Spleen (tissue), 13 donors: ENCODE results near the gene SLC26A8. TPM values are rescaled to one million over a fixed set of nuclear protein-coding genes. Genes with fewer than 3 reads are reported as not detected.
A peak's percentile ranks its signal among the peaks of the same experiment; 100 is the strongest.

Experiments
- DNase-seq: peaks from one replicate; pipeline ENCODE4 v3.0.0-alpha.2; 2020
- H3K27ac ChIP-seq, 8 donors: fragments of 200-600 bp; sonication (generic) in 7 of 8; 1 replicate in 4 of 8; 2 replicates in 4 of 8; pipeline versions ENCODE4 v1.5.0 to v1.8.0; 2016 to 2021; ENCODE audit warnings: inconsistent platforms in 4 of 8, mild to moderate bottlenecking in 4 of 8, moderate library complexity in 1 of 8
- H3K27me3 ChIP-seq, 7 donors: fragments of 200-600 bp; sonication (generic) in 6 of 7; replicated peaks in 1 of 7; 1 replicate in 4 of 7; 2 replicates in 3 of 7; pipeline versions ENCODE4 v1.5.0 to v1.8.0; 2016 to 2021; ENCODE audit warnings: inconsistent platforms in 3 of 7, mild to moderate bottlenecking in 1 of 7
- H3K36me3 ChIP-seq, 6 donors: fragments of 200-600 bp; sonication (generic) in 5 of 6; 1 replicate in 4 of 6; 2 replicates in 2 of 6; pipeline versions ENCODE4 v1.5.0 to v1.8.0; 2016 to 2021; ENCODE audit warnings: inconsistent platforms in 2 of 6
- H3K4me1 ChIP-seq, 6 donors: fragments of 200-600 bp; sonication (generic) in 5 of 6; 1 replicate in 3 of 6; 2 replicates in 3 of 6; pipeline versions ENCODE4 v1.5.0 to v1.8.0; 2016 to 2021; ENCODE audit warnings: inconsistent platforms in 3 of 6
- H3K4me3 ChIP-seq, 8 donors: fragments of 200-600 bp; sonication (generic) in 7 of 8; 1 replicate in 4 of 8; 2 replicates in 4 of 8; pipeline versions ENCODE4 v1.5.0 to v1.8.0; 2016 to 2021; ENCODE audit warnings: inconsistent platforms in 4 of 8, mild to moderate bottlenecking in 4 of 8, moderate library complexity in 2 of 8
- H3K9me3 ChIP-seq, 8 donors: fragments of 200-600 bp; sonication (generic) in 7 of 8; 1 replicate in 4 of 8; 2 replicates in 4 of 8; pipeline versions ENCODE4 v1.5.0 to v1.8.0; 2016 to 2021; ENCODE audit warnings: inconsistent platforms in 4 of 8
- CTCF ChIP-seq, 11 experiments: fragments of 200-600 bp in 7 of 11; fragments of 450-650 bp in 4 of 11; sonication (generic) in 4 of 11; IDR thresholded peaks in 8 of 11; conservative IDR thresholded peaks in 3 of 11; 1 replicate in 7 of 11; 2 replicates in 4 of 11; pipeline versions ENCODE4 v1.4.0 to v1.8.0; 2016 to 2021; ENCODE audit warnings: antibody characterized with exemption in 11 of 11, inconsistent platforms in 4 of 11, mild to moderate bottlenecking in 1 of 11
- POLR2A ChIP-seq, 3 donors: fragments of 450-650 bp; IDR thresholded peaks; one replicate each; pipeline ENCODE4 v1.5.1; 2017; ENCODE audit warnings: antibody characterized with exemption in 3 of 3, mild to moderate bottlenecking in 1 of 3
- POLR2AphosphoS5 ChIP-seq, 3 donors: sonication (generic); formaldehyde crosslinking; IDR thresholded peaks; one replicate each; pipeline ENCODE4 v1.5.1; 2017; ENCODE audit warnings: antibody characterized with exemption in 3 of 3
- WGBS, 5 donors: extraction: QIAGEN DNeasy Blood & Tissue Kit in 3 of 5; methylation state at CpG; one replicate each; pipeline versions ENCODE4 v1.1.5 to v1.1.7; 2013 to 2018; 5-methylcytosine and 5-hydroxymethylcytosine counted together
- intact Hi-C: fragments of 100-400 bp; cut with DNase I; formaldehyde crosslinking; loops from one replicate; pipeline ENCODE4 v1.15.0; 2023; ENCODE audit warnings: low total_unique reads
- long read RNA-seq, 2 donors: transcript quantifications; one replicate each; lab custom pipeline, GENCODE V29; 2026
- polyA plus RNA-seq, 3 donors: library from polyadenylated mRNA; stranded (reverse); fragments of 200-250 nt; gene quantifications; one replicate each; pipeline ENCODE4 v1.2.1, GENCODE V29; 2013
- total RNA-seq, 7 donors: library from RNA; depleted of rRNA in 3 of 7; stranded (reverse); fragments of >200 nt in 3 of 7; fragmentation: NEBNext Ultra II Directional in 4 of 7; extraction: Animal tissue kit (Norgen Biotek cat#: 25700) in 4 of 7; gene quantifications; one replicate each; pipeline versions ENCODE4 v1.1.0 to v1.2.1, GENCODE V29; 2016 to 2021
- donor health status: healthy with polysubstance abuse.
- donor health status: DM: no; HTN: no; CAD: no; lungs with moderate emphysema.
- donor health status: DM: no; HTN: no; CAD: no.
- donor health status: Bipolar disorder and iron deficiency.
- donor health status: healthy.
- donor health status: DM: no; HTN: no; CAD: no.
- donor health status: DM: yes; HTN: yes; CAD: no.

The SLC26A8 gene, protein sequence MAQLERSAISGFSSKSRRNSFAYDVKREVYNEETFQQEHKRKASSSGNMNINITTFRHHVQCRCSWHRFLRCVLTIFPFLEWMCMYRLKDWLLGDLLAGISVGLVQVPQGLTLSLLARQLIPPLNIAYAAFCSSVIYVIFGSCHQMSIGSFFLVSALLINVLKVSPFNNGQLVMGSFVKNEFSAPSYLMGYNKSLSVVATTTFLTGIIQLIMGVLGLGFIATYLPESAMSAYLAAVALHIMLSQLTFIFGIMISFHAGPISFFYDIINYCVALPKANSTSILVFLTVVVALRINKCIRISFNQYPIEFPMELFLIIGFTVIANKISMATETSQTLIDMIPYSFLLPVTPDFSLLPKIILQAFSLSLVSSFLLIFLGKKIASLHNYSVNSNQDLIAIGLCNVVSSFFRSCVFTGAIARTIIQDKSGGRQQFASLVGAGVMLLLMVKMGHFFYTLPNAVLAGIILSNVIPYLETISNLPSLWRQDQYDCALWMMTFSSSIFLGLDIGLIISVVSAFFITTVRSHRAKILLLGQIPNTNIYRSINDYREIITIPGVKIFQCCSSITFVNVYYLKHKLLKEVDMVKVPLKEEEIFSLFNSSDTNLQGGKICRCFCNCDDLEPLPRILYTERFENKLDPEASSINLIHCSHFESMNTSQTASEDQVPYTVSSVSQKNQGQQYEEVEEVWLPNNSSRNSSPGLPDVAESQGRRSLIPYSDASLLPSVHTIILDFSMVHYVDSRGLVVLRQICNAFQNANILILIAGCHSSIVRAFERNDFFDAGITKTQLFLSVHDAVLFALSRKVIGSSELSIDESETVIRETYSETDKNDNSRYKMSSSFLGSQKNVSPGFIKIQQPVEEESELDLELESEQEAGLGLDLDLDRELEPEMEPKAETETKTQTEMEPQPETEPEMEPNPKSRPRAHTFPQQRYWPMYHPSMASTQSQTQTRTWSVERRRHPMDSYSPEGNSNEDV
- 1 to 10 TPM; 1.8 to 7.8 (median 3.6) TPM for total RNA-seq
- under 1 TPM; 0.11 to 0.28 (median 0.13) TPM for polyA plus RNA-seq
- long read RNA-seq, donor 1, result 0 reads
- long read RNA-seq, donor 2, result 0 reads

DNA sequence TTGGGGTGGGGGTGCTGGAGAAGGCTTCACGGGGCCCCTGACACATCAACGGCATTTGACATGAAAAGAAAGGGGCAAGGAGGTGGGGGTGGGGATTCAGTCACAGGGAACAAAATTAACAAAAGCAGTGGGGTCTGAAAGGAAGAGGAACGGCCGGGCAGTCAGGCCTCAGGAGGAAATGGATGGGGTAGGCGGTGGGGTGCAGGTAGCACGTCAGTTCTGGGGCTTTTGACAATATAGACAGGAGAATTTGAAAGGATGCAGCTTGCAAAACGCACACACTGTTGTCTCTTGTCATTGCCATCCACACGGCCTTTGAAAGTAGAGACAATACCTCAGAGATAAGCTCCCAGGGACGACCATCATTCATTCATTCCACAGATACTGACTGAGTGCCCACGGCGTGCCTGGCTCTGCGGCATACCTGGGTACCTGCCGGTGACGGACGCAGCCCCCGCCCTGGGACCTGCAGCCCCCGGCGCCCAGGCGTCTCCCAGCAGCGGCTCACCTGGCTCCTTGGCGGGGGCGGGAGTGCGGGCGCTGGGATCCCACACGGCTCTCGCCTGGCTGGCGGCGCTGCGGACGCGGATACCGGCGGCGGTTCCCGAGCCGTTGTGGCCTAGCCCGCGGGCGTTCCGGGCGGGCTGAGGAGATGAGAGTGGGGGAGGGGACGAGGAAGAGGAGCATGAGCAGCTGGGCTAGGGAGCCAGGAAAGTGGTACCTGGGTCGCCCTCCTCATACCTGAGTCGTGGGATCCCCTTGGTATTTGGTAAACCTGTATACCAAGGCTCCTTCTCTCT lies at the start of gene SLC26A8:
Gene SLC26A8, minus strand, starts transcription at position 646 of the 800 bp plus-strand sequence. CDS start 4,934 bp downstream, outside the sequence.
- TF ChIP-seq POLR2A (IDR thresholded peaks at IDR 0.05), result no peak
- no peak for TF ChIP-seq CTCF (IDR thresholded peaks at IDR 0.05 in 8 of 11, conservative IDR thresholded peaks at IDR 0.05 in 3 of 11)
- TF ChIP-seq POLR2AphosphoS5 (IDR thresholded peaks at IDR 0.05), result no peak
- peak within 1 kb of the TSS in 5 of 8 donors; percentile 2 to 56 (median 19) for H3K4me3 ChIP-seq
- WGBS, 5 donors, result 11 to 26% (median 13%) methylated on average over 21 to 44 of the region's 44 CpGs
- peak within 1 kb of the TSS in 6 of 8 donors; percentile 30 to 84 (median 66) for H3K27ac ChIP-seq
- intact Hi-C loops, result loop anchor here (10.0 kb wide), 1 partner anchor 341 kb away; no protein-coding TSS in a partner anchor
- no peaks in the 10 kb centered on the region for H3K36me3 ChIP-seq
- DNase-seq, result peak; percentile 79
- peaks cover 0 to 19% (median 5%) of the 10 kb centered on the region in 7 donors for H3K27me3 ChIP-seq
- peaks cover 0 to 44% (median 14%) of the 10 kb centered on the region in 6 donors for H3K4me1 ChIP-seq
- H3K9me3 ChIP-seq, result no peaks in the 10 kb centered on the region

DNA sequence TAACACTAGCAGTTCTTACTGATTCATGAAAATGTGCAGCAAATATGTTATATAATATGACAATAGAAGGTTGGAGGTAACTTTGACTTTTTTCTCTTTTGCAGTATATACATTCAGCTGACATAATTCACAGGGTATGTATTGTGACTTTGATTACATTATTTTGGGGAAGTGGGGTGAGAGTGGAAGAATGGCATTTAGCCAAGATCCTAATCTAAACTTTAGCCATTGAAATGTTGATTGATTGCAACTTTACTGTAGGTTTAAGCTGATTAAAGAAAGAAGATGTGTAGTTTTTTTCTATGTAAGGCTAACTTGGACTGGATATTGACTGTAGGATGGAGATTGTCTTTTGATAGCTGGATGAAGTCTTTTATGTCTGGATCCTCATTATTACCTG lies 49.1 kb upstream of the SLC26A8 start:
- no peak overlapping the region for H3K27ac ChIP-seq
- intact Hi-C loops, result no loop called here
- TF ChIP-seq CTCF (IDR thresholded peaks at IDR 0.05 in 8 of 11, conservative IDR thresholded peaks at IDR 0.05 in 3 of 11) (no peak), POLR2A (IDR thresholded peaks at IDR 0.05) (no peak), POLR2AphosphoS5 (IDR thresholded peaks at IDR 0.05) (no peak)
- H3K27me3 ChIP-seq, result no peaks in the 10 kb centered on the region
- H3K36me3 ChIP-seq, result peaks cover 0 to 67% (median 24%) of the 10 kb centered on the region in 6 donors
- DNase-seq, result no peak
- no peaks in the 10 kb centered on the region for H3K9me3 ChIP-seq
- H3K4me1 ChIP-seq, result peaks cover 0 to 61% (median 10%) of the 10 kb centered on the region in 6 donors
- no peak overlapping the region for H3K4me3 ChIP-seq

DNA sequence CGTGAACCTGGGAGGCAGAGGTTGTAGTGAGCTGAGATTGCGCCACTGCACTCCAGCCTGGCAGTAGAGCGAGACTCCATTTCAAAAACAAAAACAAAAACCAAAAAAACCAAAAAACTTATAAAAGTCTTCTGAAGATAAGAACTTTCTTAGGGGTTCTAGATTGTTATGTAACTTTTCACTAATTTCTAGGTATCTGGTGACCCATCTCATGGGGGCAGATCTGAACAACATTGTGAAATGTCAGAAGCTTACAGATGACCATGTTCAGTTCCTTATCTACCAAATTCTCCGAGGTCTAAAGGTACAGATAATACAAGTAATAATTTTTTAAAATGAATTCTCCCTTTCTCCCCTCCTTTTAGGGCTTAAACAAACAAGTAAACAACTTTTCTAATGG lies 48.2 kb upstream of the SLC26A8 start:
- Histone ChIP-seq H3K4me3 (no peak overlapping the region), H3K36me3 (peaks cover 0 to 58% (median 15%) of the 10 kb centered on the region in 6 donors), H3K4me1 (peaks cover 0 to 70% (median 15%) of the 10 kb centered on the region in 6 donors), H3K27me3 (no peaks in the 10 kb centered on the region), H3K27ac (no peak overlapping the region), H3K9me3 (no peaks in the 10 kb centered on the region)
- TF ChIP-seq POLR2A (IDR thresholded peaks at IDR 0.05), result no peak
- no peak for DNase-seq
- WGBS, 5 donors, result 94 to 97% (median 96%) methylated on average over 4 of the region's 4 CpGs
- intact Hi-C loops, result no loop called here

DNA sequence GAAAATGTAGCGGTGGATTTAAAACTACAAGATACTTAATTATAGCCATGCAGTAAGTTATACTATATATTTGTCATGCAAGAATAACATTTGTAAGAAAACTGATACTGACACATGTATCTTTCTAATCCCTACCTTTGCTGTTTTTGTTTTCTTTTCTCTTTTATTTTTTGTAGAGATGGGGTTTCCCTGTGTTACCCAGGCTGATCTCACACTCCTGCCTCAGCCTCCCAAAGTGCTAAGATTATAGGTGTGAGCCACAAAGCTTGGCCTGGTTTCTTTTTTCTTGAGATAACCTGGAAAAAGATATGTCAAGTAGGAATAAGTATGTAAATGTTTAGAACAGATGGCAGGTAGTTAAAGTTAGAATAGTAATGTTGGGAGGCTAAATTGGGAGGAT lies 47.3 kb upstream of the SLC26A8 start:
- no peak for TF ChIP-seq POLR2AphosphoS5 (IDR thresholded peaks at IDR 0.05)
- TF ChIP-seq POLR2A (IDR thresholded peaks at IDR 0.05), result no peak
- no peak for TF ChIP-seq CTCF (IDR thresholded peaks at IDR 0.05 in 8 of 11, conservative IDR thresholded peaks at IDR 0.05 in 3 of 11)
- Histone ChIP-seq H3K27ac (no peak overlapping the region), H3K27me3 (no peaks in the 10 kb centered on the region), H3K4me1 (peaks cover 0 to 80% (median 17%) of the 10 kb centered on the region in 6 donors), H3K36me3 (peaks cover 0 to 48% (median 10%) of the 10 kb centered on the region in 6 donors), H3K9me3 (no peaks in the 10 kb centered on the region), H3K4me3 (no peak overlapping the region)
- intact Hi-C loops, result no loop called here
- DNase-seq, result no peak
- 95 to 100% (median 100%) methylated on average over 1 of the region's 1 CpG for WGBS, 5 donors
